K562 (cell line): ENCODE measurements around the gene AOC3. TPM values are rescaled to one million over a fixed set of nuclear protein-coding genes. Genes with fewer than 3 reads are reported as not detected.

Source experiments
- PTBP1 ChIP-seq: fragments of 200-400 bp; formaldehyde crosslinking; IDR thresholded peaks from 2 replicates; pipeline ENCODE4 v1.6.1; 2017; ENCODE audit warnings: low read depth, low read length
- SMARCC2 ChIP-seq: fragments of 450-650 bp; IDR thresholded peaks from 2 replicates; pipeline ENCODE4 v1.6.1; 2017; ENCODE audit warnings: antibody characterized with exemption, moderate library complexity, mild to moderate bottlenecking, low read depth
- SNIP1 ChIP-seq: fragments of 450-650 bp; IDR thresholded peaks from 2 replicates; pipeline ENCODE4 v1.7.1; 2017; ENCODE audit warnings: low read depth, mild to moderate bottlenecking
- ZKSCAN3 ChIP-seq: fragments of 250-450 bp; sonication (Bioruptor Pico); IDR thresholded peaks from 2 replicates; pipeline ENCODE4 v1.4.0; 2020
- ZNF175 ChIP-seq: fragments of 200-800 bp; sonication (Bioruptor generic); IDR thresholded peaks from 2 replicates; pipeline ENCODE4 v1.6.1; 2016; ENCODE audit warnings: low read depth, mild to moderate bottlenecking, missing genetic modification characterization, missing compliant biosample characterization
- ZNF282 ChIP-seq: sonication (generic); formaldehyde crosslinking; IDR thresholded peaks from 2 replicates; pipeline ENCODE4 v1.8.1; 2023; ENCODE audit warnings: missing genetic modification reagents
- ZNF3 ChIP-seq: fragments of 250-450 bp; sonication (Bioruptor Pico); IDR thresholded peaks from 2 replicates; pipeline ENCODE4 v1.5.0; 2021; ENCODE audit warnings: mild to moderate bottlenecking, moderate library complexity
- ZNF561 ChIP-seq: fragments of 450-650 bp; formaldehyde crosslinking; conservative IDR thresholded peaks from 2 replicates; pipeline ENCODE4 v1.4.0; 2020; ENCODE audit warnings: mild to moderate bottlenecking, moderate library complexity
- ZNF766 ChIP-seq: fragments of 200-800 bp; sonication (Bioruptor generic); conservative IDR thresholded peaks from 2 replicates; pipeline ENCODE4 v1.6.1; 2016; ENCODE audit warnings: missing genetic modification characterization, missing compliant biosample characterization
- polyA plus RNA-seq, 8 experiments: library from polyadenylated mRNA; depleted of rRNA in 4 of 8; stranded (reverse) in 5 of 8; unstranded in 3 of 8; fragments of >200 nt; fragmentation: Nextera tagmentation in 2 of 8; fragmentation: Illumina TruSeq in 1 of 8; extraction: Ambion mirVana in 2 of 8; extraction: Trizol in 1 of 8; gene quantifications; 2 replicates each; pipeline versions ENCODE4 v1.2.1 to v1.2.3, GENCODE V29; 2011 to 2014; ENCODE audit warnings: inconsistent platforms in 1 of 8, missing spikeins in 1 of 8
- total RNA-seq, 7 experiments: library from RNA; depleted of rRNA in 6 of 7; stranded (reverse); fragments of >200 nt in 6 of 7; fragmentation: Illumina TruSeq in 2 of 7; extraction: Trizol in 2 of 7; gene quantifications; 2 replicates each; pipeline versions ENCODE4 v1.2.1 to v1.2.3, GENCODE V29; 2011 to 2021; ENCODE audit warnings: low replicate concordance in 1 of 7
- TF ChIP-seq, protein P1 (sequence below): sonication (generic); formaldehyde crosslinking; IDR thresholded peaks from 2 replicates; pipeline ENCODE4 v1.8.1; 2023; ENCODE audit warnings: mild to moderate bottlenecking, missing genetic modification reagents
- TF ChIP-seq, protein P2 (sequence below): sonication (generic); IDR thresholded peaks from 2 replicates; pipeline ENCODE4 v1.6.1; 2016
- TF ChIP-seq, protein P3 (sequence below): fragments of 150-350 bp; IDR thresholded peaks from 2 replicates; pipeline ENCODE4 v1.6.1; 2014; ENCODE audit warnings: low read depth, mild to moderate bottlenecking, low read length, borderline replicate concordance
- TF ChIP-seq, protein P4 (sequence below): fragments of 450-650 bp; formaldehyde crosslinking; conservative IDR thresholded peaks from 2 replicates; pipeline ENCODE4 v1.4.0; 2022; ENCODE audit warnings: mild to moderate bottlenecking, missing genetic modification characterization
- TF ChIP-seq, protein P5 (sequence below): fragments of 250-450 bp; sonication (Bioruptor Pico); IDR thresholded peaks from 2 replicates; pipeline ENCODE4 v1.8.0; 2022; ENCODE audit warnings: inconsistent platforms
- TF ChIP-seq, protein P6 (sequence below): IDR thresholded peaks from 2 replicates; pipeline ENCODE4 v1.6.1; 2012; ENCODE audit warnings: low read depth, low read length, improper control_type of control experiment, borderline replicate concordance

Gene AOC3
- total and polyA plus RNA-seq, 9 of the 15 experiments (the other 6 are each of a cell fraction or from before 2014, with no cell fraction given), result 0.09 to 0.42 (median 0.22) TPM; not detected in 3

DNA sequence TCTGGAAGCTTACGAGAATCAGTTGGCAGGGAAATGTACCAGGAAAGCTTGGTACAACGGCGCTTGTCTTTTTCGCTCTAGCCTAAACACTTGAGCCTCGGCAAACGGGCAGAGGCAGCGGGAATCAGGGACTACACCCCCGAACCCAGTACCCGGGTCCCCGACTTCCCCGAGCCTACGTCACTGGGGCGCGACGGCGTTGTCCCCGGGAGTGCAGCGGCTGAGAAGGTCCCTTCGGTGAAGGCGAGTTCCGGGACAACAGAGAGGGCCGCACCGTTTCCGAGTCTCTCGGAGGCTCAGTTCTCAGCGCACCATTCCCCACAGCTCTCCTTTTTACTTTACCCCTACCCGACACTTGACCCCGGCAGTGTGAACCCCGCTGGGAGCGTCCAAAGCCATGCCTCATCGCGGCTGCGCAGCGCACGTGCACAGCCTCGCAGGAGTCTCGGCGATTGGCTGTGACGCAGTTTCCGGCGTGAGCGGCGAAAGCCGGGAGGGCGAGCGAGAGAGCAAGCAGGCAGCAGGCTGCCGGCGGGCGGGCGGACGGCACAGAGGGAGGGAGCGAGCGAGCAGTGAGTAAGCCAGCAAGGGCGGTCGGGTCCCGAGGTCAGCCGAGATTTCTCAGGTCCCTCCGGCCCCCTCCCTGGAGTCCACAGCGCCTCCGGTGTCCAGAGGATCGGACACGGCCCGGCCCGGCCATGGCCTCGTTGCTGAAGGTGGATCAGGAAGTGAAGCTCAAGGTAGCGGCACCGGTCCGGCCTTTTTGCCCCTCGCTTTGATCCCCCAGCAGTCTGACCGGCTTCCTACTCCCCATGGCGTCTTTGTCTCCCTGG is 17.8 kb upstream of the AOC3 start, which contains the start of gene PSME3 (continued):
- TF ChIP-seq, protein P1, sequence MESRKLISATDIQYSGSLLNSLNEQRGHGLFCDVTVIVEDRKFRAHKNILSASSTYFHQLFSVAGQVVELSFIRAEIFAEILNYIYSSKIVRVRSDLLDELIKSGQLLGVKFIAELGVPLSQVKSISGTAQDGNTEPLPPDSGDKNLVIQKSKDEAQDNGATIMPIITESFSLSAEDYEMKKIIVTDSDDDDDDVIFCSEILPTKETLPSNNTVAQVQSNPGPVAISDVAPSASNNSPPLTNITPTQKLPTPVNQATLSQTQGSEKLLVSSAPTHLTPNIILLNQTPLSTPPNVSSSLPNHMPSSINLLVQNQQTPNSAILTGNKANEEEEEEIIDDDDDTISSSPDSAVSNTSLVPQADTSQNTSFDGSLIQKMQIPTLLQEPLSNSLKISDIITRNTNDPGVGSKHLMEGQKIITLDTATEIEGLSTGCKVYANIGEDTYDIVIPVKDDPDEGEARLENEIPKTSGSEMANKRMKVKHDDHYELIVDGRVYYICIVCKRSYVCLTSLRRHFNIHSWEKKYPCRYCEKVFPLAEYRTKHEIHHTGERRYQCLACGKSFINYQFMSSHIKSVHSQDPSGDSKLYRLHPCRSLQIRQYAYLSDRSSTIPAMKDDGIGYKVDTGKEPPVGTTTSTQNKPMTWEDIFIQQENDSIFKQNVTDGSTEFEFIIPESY (CRISPR knock-in tag), result no peak
- TF ChIP-seq ZNF766, result no peak
- TF ChIP-seq ZNF175, result no peak; the same call in 1 of the 2 replicates
- TF ChIP-seq ZKSCAN3 (CRISPR knock-in tag), result no peak
- TF ChIP-seq PTBP1, result no peak
- TF ChIP-seq, protein P2, sequence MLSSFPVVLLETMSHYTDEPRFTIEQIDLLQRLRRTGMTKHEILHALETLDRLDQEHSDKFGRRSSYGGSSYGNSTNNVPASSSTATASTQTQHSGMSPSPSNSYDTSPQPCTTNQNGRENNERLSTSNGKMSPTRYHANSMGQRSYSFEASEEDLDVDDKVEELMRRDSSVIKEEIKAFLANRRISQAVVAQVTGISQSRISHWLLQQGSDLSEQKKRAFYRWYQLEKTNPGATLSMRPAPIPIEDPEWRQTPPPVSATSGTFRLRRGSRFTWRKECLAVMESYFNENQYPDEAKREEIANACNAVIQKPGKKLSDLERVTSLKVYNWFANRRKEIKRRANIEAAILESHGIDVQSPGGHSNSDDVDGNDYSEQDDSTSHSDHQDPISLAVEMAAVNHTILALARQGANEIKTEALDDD, result no peak
- TF ChIP-seq SNIP1, result no peak
- no peak for TF ChIP-seq SMARCC2
- TF ChIP-seq, protein P3, sequence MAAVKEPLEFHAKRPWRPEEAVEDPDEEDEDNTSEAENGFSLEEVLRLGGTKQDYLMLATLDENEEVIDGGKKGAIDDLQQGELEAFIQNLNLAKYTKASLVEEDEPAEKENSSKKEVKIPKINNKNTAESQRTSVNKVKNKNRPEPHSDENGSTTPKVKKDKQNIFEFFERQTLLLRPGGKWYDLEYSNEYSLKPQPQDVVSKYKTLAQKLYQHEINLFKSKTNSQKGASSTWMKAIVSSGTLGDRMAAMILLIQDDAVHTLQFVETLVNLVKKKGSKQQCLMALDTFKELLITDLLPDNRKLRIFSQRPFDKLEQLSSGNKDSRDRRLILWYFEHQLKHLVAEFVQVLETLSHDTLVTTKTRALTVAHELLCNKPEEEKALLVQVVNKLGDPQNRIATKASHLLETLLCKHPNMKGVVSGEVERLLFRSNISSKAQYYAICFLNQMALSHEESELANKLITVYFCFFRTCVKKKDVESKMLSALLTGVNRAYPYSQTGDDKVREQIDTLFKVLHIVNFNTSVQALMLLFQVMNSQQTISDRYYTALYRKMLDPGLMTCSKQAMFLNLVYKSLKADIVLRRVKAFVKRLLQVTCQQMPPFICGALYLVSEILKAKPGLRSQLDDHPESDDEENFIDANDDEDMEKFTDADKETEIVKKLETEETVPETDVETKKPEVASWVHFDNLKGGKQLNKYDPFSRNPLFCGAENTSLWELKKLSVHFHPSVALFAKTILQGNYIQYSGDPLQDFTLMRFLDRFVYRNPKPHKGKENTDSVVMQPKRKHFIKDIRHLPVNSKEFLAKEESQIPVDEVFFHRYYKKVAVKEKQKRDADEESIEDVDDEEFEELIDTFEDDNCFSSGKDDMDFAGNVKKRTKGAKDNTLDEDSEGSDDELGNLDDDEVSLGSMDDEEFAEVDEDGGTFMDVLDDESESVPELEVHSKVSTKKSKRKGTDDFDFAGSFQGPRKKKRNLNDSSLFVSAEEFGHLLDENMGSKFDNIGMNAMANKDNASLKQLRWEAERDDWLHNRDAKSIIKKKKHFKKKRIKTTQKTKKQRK, result no peak
- TF ChIP-seq ZNF3 (CRISPR knock-in tag), result no peak
- TF ChIP-seq, protein P4, sequence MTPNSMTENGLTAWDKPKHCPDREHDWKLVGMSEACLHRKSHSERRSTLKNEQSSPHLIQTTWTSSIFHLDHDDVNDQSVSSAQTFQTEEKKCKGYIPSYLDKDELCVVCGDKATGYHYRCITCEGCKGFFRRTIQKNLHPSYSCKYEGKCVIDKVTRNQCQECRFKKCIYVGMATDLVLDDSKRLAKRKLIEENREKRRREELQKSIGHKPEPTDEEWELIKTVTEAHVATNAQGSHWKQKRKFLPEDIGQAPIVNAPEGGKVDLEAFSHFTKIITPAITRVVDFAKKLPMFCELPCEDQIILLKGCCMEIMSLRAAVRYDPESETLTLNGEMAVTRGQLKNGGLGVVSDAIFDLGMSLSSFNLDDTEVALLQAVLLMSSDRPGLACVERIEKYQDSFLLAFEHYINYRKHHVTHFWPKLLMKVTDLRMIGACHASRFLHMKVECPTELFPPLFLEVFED (CRISPR knock-in tag), result no peak
- TF ChIP-seq ZNF561 (CRISPR knock-in tag), result no peak
- TF ChIP-seq ZNF282 (CRISPR knock-in tag), result no peak
- TF ChIP-seq, protein P5, sequence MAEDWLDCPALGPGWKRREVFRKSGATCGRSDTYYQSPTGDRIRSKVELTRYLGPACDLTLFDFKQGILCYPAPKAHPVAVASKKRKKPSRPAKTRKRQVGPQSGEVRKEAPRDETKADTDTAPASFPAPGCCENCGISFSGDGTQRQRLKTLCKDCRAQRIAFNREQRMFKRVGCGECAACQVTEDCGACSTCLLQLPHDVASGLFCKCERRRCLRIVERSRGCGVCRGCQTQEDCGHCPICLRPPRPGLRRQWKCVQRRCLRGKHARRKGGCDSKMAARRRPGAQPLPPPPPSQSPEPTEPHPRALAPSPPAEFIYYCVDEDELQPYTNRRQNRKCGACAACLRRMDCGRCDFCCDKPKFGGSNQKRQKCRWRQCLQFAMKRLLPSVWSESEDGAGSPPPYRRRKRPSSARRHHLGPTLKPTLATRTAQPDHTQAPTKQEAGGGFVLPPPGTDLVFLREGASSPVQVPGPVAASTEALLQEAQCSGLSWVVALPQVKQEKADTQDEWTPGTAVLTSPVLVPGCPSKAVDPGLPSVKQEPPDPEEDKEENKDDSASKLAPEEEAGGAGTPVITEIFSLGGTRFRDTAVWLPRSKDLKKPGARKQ (CRISPR knock-in tag), result no peak
- TF ChIP-seq, protein P6, sequence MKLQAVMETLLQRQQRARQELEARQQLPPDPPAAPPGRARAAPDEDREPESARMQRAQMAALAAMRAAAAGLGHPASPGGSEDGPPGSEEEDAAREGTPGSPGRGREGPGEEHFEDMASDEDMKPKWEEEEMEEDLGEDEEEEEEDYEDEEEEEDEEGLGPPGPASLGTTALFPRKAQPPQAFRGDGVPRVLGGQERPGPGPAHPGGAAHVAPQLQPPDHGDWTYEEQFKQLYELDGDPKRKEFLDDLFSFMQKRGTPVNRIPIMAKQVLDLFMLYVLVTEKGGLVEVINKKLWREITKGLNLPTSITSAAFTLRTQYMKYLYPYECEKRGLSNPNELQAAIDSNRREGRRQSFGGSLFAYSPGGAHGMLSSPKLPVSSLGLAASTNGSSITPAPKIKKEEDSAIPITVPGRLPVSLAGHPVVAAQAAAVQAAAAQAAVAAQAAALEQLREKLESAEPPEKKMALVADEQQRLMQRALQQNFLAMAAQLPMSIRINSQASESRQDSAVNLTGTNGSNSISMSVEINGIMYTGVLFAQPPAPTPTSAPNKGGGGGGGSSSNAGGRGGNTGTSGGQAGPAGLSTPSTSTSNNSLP, result no peak
